ENCODE results near the gene STPG2. TPM values are rescaled to one million over a fixed set of nuclear protein-coding genes. Genes with fewer than 3 reads are reported as not detected.

Gene STPG2
- total RNA-seq, 2 donors from 2014 or later: 0.13 to 0.53 TPM

- Histone ChIP-seq H3K4me1 (ENCODE audit: control insufficient read depth, insufficient read depth, low read length) (no peaks in the 10 kb centered on the region), H3K4me3 (ENCODE audit: low read length) (no peak overlapping the region), H3K36me3 (ENCODE audit: control insufficient read depth, insufficient read depth, low read length) (no peaks in the 10 kb centered on the region), H3K9me3 (ENCODE audit: control insufficient read depth, low read length) (no peaks in the 10 kb centered on the region), H3K9ac (ENCODE audit: extremely low read depth, low read length, poor library complexity, severe bottlenecking) (no peak overlapping the region), H3K27me3 (ENCODE audit: control insufficient read depth, insufficient read depth, low read length, poor library complexity, severe bottlenecking) (no peaks in the 10 kb centered on the region), H3K27ac (ENCODE audit: low read depth, low read length) (no peak overlapping the region)
- DNase-seq: no peak
- Mint-ChIP-seq H3K36me3 (ENCODE audit: low read depth) (no peaks in the 10 kb centered on the region), H3K4me1 (no peaks in the 10 kb centered on the region), H3K27ac (no peak overlapping the region), H3K27me3 (ENCODE audit: insufficient read depth) (no peaks in the 10 kb centered on the region), H3K4me3 (no peak overlapping the region), H3K9me3 (no peaks in the 10 kb centered on the region)
- TF ChIP-seq CTCF (conservative IDR thresholded peaks at IDR 0.05): no peak
- 77 to 94% methylated on average over 2 of the region's 2 CpGs for whole genome bisulfite sequencing, 2 experiments (ENCODE audit: insufficient coverage in 1 of 2, insufficient read length in 1 of 2)
Measured at GRCh38 chr4:98094118-98094517, 49.2 kb downstream of the STPG2 start.

- Histone ChIP-seq H3K9ac (ENCODE audit: extremely low read depth, low read length, poor library complexity, severe bottlenecking) (no peak overlapping the region), H3K4me3 (ENCODE audit: low read length) (no peak overlapping the region), H3K27me3 (ENCODE audit: control insufficient read depth, insufficient read depth, low read length, poor library complexity, severe bottlenecking) (no peaks in the 10 kb centered on the region), H3K36me3 (ENCODE audit: control insufficient read depth, insufficient read depth, low read length) (no peaks in the 10 kb centered on the region), H3K27ac (ENCODE audit: low read depth, low read length) (no peak overlapping the region), H3K4me1 (ENCODE audit: control insufficient read depth, insufficient read depth, low read length) (no peaks in the 10 kb centered on the region), H3K9me3 (ENCODE audit: control insufficient read depth, low read length) (no peaks in the 10 kb centered on the region)
- H3K27me3 Mint-ChIP-seq (ENCODE audit: insufficient read depth): no peaks in the 10 kb centered on the region
- H3K9me3 Mint-ChIP-seq: no peaks in the 10 kb centered on the region
- no peak overlapping the region for H3K4me3 Mint-ChIP-seq
- 91% methylated on average over 2 of the region's 2 CpGs; no CpG with 5 or more reads in 1 of the 2 experiments for WGBS, 2 experiments (ENCODE audit: insufficient coverage in 1 of 2, insufficient read length in 1 of 2)
- no peak for DNase-seq
- no peaks in the 10 kb centered on the region for H3K4me1 Mint-ChIP-seq
- H3K36me3 Mint-ChIP-seq (ENCODE audit: low read depth): no peaks in the 10 kb centered on the region
- H3K27ac Mint-ChIP-seq: no peak overlapping the region
- no peak for TF ChIP-seq CTCF (conservative IDR thresholded peaks at IDR 0.05)
Measured at GRCh38 chr4:98093662-98094061, 49.6 kb downstream of the STPG2 start.

GRCh38 chr4:98092833-98093439 lies 50.3 kb downstream of the STPG2 start:
- DNase-seq: no peak
- no peak overlapping the region for H3K27ac Mint-ChIP-seq

More at GRCh38 chr4:98092833-98093439, 50.3 kb downstream of the STPG2 start:
- 41 to 70% methylated on average over 1 to 2 of the region's 2 CpGs for WGBS, 2 experiments (ENCODE audit: insufficient coverage in 1 of 2, insufficient read length in 1 of 2)
- no peak overlapping the region for H3K9ac ChIP-seq (ENCODE audit: extremely low read depth, low read length, poor library complexity, severe bottlenecking)
- Mint-ChIP-seq H3K27me3 (ENCODE audit: insufficient read depth) (no peaks in the 10 kb centered on the region), H3K9me3 (no peaks in the 10 kb centered on the region), H3K4me1 (no peaks in the 10 kb centered on the region), H3K4me3 (no peak overlapping the region), H3K36me3 (ENCODE audit: low read depth) (no peaks in the 10 kb centered on the region)
- H3K4me1 ChIP-seq (ENCODE audit: control insufficient read depth, insufficient read depth, low read length): no peaks in the 10 kb centered on the region
- H3K27ac ChIP-seq (ENCODE audit: low read depth, low read length): no peak overlapping the region
- no peaks in the 10 kb centered on the region for H3K36me3 ChIP-seq (ENCODE audit: control insufficient read depth, insufficient read depth, low read length)
- no peaks in the 10 kb centered on the region for H3K27me3 ChIP-seq (ENCODE audit: control insufficient read depth, insufficient read depth, low read length, poor library complexity, severe bottlenecking)
- peak; percentile 85 for TF ChIP-seq CTCF (conservative IDR thresholded peaks at IDR 0.05)
- H3K4me3 ChIP-seq (ENCODE audit: low read length): no peak overlapping the region
- H3K9me3 ChIP-seq (ENCODE audit: control insufficient read depth, low read length): no peaks in the 10 kb centered on the region
